Central memory CD4-positive, alpha-beta T cell (primary cell): ENCODE measurements around the gene RNF112.

Source experiments
- DNase-seq: peaks from one replicate; pipeline ENCODE4 v3.0.0; 2022
- total RNA-seq, 3 experiments: gene quantifications; one replicate each; lab custom pipeline; 2026; lab: John Stamatoyannopoulos, UW

RNF112 gene
- total RNA-seq, result 0.05 to 0.39 (median 0.11) reads per million in 3 experiments

DNA sequence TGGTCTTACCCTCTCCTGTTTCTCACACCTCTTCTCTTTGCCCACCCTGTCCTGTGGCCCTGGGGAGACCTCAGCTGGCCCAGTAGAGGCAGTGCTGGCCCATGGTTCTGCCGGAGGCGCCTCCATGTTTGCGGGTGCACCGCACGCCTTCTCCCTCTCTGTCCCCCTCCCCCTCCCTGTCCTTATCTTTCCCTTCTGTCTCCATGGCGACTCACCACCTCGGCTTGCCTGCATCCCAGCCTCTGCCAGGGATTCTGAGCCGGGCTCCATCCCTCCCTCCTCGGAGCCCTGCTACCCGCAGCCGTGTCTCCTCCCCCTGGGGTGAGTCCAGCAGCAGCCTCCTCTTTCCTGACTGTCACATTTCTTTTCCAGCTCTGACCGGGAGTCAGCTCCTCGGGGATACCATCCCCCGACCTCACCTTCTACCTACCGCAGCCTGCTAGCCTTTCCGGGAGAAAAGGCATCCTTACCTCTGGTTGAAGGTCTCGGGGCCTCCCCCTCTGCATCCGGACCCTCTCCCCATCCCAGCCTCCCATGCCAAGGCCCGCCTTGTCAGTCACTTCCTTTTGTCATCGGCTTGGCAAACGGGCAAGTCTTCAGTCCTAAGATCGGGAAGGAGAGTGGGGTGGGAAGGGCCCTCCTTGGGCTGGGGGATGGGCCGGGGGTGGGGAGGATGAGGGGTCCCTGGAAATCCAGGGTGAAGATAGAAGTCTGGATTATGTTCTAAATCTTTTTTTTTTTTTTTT lies at the start of gene RNF112:
Gene RNF112 (plus strand): TSS at position 358 of the 746 bp plus-strand sequence. CDS start 177 bp downstream, at position 535.
- DNase-seq, result no peak

DNA sequence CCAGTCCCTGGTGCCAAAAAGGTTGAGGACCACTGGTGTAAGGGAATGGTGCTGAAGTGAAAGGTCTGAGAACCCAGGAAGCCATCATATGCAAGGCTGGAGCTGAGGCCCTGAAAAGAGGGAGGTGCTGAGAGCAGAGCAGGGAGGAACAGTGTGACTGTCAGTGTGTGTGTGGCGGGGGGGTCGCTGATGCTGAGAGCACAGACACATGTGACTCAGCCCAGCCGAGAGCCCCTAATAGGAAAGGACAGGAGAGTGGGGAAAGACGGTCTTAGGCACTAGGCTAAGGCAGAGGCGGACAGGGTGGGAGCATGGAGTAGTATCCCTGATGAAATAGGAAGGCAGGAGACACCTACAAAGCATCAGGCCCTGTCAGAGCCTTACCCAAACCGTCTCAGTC lies 49.7 kb upstream of the RNF112 start:
- DNase-seq, result no peak

GRCh38 chr17:19361944-19362276 lies 49.1 kb upstream of the RNF112 start:
- no peak for DNase-seq

GRCh38 chr17:19362277-19363113 lies 48.5 kb upstream of the RNF112 start, which contains the start of gene B9D1:
TSS of gene B9D1 (minus strand) at chr17:19362723. CDS start at chr17:19362569, 154 bp downstream.
- peak; percentile 91 for DNase-seq

- no peak for DNase-seq
These were observed 48.0 kb upstream of the RNF112 start for GRCh38 chr17:19363114-19363438.

DNA sequence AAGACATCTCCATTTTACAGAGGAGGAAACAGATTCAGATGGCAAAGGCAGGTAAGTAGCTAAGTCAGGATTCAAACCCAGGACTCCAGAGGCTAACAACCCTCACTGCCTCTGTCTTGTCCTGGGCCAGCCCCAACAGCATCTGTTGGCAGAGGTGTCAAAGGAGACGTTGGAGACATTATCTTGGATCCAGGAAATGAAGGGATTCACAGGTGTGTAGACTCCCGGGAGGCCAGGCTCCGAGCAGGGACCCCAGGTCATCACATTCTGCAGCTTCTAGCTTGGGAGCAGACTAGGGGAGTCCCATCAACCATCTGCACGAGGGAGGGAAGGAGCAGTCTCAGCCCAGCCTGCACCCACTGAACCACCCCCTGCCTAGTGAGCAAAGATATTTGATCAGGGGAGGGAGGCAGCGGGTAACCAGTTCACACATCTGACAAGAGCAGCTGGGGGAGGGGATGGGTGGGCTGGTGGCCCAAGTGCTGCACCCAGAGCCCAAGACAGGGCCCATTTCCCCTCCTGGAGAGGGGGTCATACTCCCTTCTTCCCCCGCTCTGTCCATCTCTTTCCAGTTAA lies 47.5 kb upstream of the RNF112 start:
- no peak for DNase-seq

DNA sequence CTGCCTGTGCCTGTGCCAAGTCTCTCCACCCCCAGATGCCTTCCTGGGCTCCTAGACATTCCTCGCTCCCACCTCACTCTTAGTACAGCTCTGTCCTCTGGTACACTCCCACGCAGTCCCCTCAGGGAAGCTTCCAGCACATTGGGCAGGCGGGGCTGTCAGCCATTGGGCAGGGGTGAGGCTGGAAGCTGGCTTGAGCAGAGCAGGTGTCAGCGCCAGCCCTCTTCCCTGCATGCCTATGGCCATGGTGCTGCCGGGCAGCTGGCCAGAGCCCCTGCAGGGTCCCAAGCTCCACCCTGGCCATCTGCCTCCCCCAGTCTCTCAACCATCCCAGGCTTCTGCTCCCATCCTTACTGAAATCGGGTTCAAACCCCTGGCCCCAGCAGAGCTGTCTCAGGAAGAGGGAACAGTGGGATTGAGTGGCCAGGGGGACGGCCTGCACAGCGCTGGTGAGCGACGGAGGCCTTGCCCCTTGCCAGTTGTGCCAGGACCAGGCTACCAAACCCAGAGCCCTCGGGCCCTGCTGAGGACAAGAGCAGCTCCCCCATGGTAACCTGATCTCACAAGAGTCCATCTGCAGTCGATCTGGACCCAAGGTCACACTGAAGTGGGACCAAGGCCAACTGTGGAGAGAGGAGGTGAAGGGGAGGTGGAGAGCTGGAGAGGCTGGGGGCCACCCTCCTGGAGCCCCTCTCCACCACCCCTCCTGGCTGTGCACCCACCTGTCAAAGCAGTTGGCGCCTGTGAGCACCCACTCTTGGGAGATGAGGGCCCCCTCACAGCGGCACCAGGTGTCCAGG lies 46.1 kb upstream of the RNF112 start:
- no peak for DNase-seq

GRCh38 chr17:19365499-19365817 lies 45.6 kb upstream of the RNF112 start:
- no peak for DNase-seq

- DNase-seq, result no peak
These were observed 45.0 kb upstream of the RNF112 start for GRCh38 chr17:19365833-19366636.

- DNase-seq, result no peak
These were observed 44.4 kb upstream of the RNF112 start for GRCh38 chr17:19366637-19366972.

DNA sequence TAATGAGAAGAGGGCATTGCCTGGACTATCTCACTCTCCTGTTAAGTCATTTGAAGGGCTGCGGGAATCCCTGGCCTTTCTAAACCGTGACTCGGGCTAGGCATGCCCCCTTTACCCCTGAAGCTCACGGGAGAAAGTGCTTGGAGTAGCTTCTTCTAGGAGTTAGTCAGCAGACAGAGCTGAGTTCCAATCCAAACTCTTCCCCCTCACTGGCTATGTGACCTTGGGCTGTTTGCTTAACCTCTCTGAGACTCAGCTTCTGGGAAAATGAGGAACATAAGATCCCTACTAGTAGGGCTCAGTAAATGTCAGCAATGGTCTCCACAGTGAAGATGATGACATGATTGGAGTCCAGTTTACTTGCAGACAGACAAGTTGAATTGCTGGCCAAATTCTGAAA lies 42.8 kb upstream of the RNF112 start:
- no peak for DNase-seq

DNA sequence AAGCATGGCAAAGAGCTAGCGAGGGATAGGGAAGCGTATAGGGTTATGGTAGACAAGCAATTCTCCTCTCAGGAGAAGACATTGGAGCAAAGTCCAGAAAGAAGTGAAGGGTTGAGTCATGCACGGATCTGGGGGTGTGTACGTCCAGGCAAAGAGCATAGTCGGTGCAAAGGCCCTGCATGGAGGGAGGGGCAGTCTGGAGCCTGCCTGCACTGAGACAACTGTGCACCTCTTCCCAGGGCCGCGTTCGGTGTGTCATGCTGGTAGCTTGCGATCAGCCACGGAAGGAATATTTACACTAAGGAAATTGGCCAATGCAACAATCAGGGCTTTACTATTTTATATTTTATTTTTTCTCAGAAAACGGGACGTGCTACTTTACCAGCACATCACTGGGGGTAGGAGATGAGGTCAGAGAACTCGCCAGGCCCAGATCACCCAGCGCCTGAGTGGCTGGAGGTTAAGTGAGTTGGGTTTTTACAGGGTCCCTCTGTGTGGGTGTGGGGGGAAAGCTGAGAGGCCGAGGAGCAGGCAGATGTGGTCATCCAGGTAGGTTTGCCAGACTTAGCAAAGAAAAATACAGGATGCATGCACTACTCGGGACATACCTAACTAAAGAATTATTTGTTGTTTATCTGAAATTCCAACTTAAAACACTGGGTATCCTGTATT lies 41.8 kb upstream of the RNF112 start:
- no peak for DNase-seq

GRCh38 chr17:19369846-19370492 lies 41.1 kb upstream of the RNF112 start:
- DNase-seq, result peak; percentile 66

GRCh38 chr17:19370493-19370960 lies 40.5 kb upstream of the RNF112 start:
- DNase-seq, result no peak

- DNase-seq, result no peak
These were observed 39.6 kb upstream of the RNF112 start for GRCh38 chr17:19371259-19372010.

DNA sequence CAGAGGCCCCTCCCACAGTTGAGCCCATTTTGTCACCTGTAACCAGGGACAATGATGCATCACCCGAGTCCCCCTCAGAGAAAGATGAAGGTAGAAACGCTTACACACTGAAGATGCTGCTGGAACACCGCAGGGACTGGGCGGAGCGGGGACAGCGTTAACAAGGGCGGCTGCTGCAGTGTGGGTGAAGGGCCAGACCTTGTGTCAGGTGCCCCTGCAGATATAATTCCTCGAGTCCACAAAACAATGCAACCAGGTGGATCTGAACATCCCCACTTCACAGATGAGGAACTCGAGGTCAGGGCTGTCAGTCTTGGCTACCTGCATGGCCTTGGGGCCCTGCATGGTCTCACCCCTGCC lies 39.0 kb upstream of the RNF112 start:
- no peak for DNase-seq

DNA sequence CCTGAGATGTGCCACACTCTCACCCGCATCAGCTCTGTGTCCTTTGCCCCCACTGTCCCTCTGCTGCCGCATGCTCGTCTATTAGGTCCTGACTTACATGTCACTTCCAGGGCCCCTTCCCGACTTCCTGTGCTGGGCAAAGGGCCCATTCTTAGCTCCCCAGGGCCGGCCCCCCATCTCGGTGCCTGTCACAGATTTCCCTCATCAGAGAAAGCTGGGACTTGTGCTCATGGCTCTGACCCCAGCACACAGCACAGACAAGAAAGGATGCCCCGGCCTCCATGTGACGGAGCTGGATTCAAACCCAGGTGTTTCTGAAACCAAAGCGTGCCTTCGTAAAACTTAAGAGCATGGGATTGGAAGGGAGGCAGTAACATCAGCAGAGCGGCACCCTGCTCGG lies 38.6 kb upstream of the RNF112 start:
- no peak for DNase-seq

DNA sequence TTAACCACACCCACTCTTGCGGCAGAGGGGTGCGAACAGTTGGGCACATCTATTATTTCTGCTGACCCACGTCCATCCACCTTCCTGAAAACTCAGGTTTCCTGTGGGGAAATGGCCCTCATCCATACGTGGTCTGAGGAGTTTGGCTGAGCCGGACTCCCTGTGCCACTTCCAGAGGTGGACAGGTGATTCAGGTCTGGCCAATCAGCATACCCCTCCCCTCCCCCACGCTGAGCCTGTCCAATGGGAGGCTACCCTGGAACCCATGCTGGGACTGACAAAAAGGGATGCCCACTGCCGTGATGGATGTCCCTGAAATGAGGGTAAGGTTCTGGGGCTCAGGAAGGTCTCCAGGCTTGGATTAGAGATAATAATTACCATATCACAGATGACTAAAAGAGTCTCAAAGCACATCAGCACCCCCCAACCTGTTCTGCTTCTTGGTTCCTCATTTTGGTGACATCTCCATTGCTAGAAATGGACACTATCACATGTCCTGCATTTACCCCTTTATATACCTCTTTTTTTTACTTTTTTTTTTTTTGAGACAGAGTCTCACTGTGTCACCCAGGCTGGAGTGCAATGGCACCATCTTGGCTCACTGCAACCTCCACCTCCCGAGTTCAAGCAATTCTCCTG lies 38.0 kb upstream of the RNF112 start:
- DNase-seq, result no peak

GRCh38 chr17:19374136-19374535 lies 36.9 kb upstream of the RNF112 start:
- no peak for DNase-seq

DNA sequence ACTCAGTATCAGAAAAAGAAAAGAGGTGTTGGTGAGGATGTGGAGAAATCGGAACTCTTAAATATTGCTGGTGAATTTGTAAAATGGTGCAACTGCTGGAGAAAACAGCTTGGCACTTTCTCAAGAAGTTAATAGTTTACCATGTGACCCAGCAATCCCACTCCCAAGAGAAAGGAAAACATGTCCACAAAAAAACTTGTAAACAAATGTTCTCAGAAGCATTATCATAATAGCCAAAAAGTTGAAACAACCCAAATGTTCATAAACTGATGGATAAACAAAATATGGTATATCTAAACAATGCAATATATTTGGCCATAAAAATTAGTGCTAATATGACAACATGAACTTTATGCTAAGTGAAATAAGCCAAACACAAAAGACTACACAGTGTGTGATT lies 35.3 kb upstream of the RNF112 start:
- no peak for DNase-seq
